Measurements from ENCODE around the gene RBM14.

The RBM14 gene

GRCh38 chr11:66569076-66569475, 47.4 kb upstream of the RBM14 start:
- Histone ChIP-seq H3K9me3 (ENCODE audit: control insufficient read depth, insufficient read depth, low read length) (no peaks in the 10 kb centered on the region), H3K27me3 (ENCODE audit: control insufficient read depth, low read length) (peaks cover 34% of the 10 kb centered on the region), H3F3A (ENCODE audit: control insufficient read depth, insufficient read depth) (no peaks in the 10 kb centered on the region), H3K4me2 (ENCODE audit: low read length) (no peak overlapping the region), H3K4me1 (ENCODE audit: control insufficient read depth, low read length) (peaks cover 11% of the 10 kb centered on the region), H3K36me3 (ENCODE audit: control insufficient read depth, low read length) (no peaks in the 10 kb centered on the region), H3K79me2 (ENCODE audit: control insufficient read depth, low read length) (no peaks in the 10 kb centered on the region), H3K9me2 (replicated peaks; ENCODE audit: control insufficient read depth, low read length) (no peaks in the 10 kb centered on the region), H3K4me3 (ENCODE audit: low read length) (no peak overlapping the region), H3K27ac (ENCODE audit: low read depth, low read length) (no peak overlapping the region), H4K20me1 (ENCODE audit: control insufficient read depth, insufficient read depth, low read depth, low read length) (no peaks in the 10 kb centered on the region)
- no peak for TF ChIP-seq EZH2phosphoT487 (IDR thresholded peaks at IDR 0.05; ENCODE audit: borderline replicate concordance, low read length)
- TF ChIP-seq CTCF (IDR thresholded peaks at IDR 0.05; ENCODE audit: low read depth, low read length, poor library complexity, severe bottlenecking): no peak

GRCh38 chr11:66570079-66570849, 46.2 kb upstream of the RBM14 start:
- H3K4me1 ChIP-seq (ENCODE audit: control insufficient read depth, low read length): peaks cover 11% of the 10 kb centered on the region
- H3F3A ChIP-seq (ENCODE audit: control insufficient read depth, insufficient read depth): no peaks in the 10 kb centered on the region
- TF ChIP-seq EZH2phosphoT487 (IDR thresholded peaks at IDR 0.05; ENCODE audit: borderline replicate concordance, low read length): no peak
- TF ChIP-seq CTCF (IDR thresholded peaks at IDR 0.05; ENCODE audit: low read depth, low read length, poor library complexity, severe bottlenecking): no peak
- H3K36me3 ChIP-seq (ENCODE audit: control insufficient read depth, low read length): no peaks in the 10 kb centered on the region
- H3K4me2 ChIP-seq (ENCODE audit: low read length): no peak overlapping the region
- no peak overlapping the region for H3K27ac ChIP-seq (ENCODE audit: low read depth, low read length)
- no peaks in the 10 kb centered on the region for H4K20me1 ChIP-seq (ENCODE audit: control insufficient read depth, insufficient read depth, low read depth, low read length)
- no peaks in the 10 kb centered on the region for H3K9me3 ChIP-seq (ENCODE audit: control insufficient read depth, insufficient read depth, low read length)
- H3K9me2 ChIP-seq (replicated peaks; ENCODE audit: control insufficient read depth, low read length): no peaks in the 10 kb centered on the region
- no peaks in the 10 kb centered on the region for H3K79me2 ChIP-seq (ENCODE audit: control insufficient read depth, low read length)
- H3K4me3 ChIP-seq (ENCODE audit: low read length): no peak overlapping the region
- peaks cover 28% of the 10 kb centered on the region for H3K27me3 ChIP-seq (ENCODE audit: control insufficient read depth, low read length)

- Histone ChIP-seq H3K27me3 (ENCODE audit: control insufficient read depth, low read length) (peaks cover 28% of the 10 kb centered on the region), H3K4me2 (ENCODE audit: low read length) (no peak overlapping the region), H4K20me1 (ENCODE audit: control insufficient read depth, insufficient read depth, low read depth, low read length) (no peaks in the 10 kb centered on the region), H3K27ac (ENCODE audit: low read depth, low read length) (no peak overlapping the region), H3F3A (ENCODE audit: control insufficient read depth, insufficient read depth) (no peaks in the 10 kb centered on the region), H3K79me2 (ENCODE audit: control insufficient read depth, low read length) (no peaks in the 10 kb centered on the region), H3K9me2 (replicated peaks; ENCODE audit: control insufficient read depth, low read length) (no peaks in the 10 kb centered on the region), H3K9me3 (ENCODE audit: control insufficient read depth, insufficient read depth, low read length) (no peaks in the 10 kb centered on the region), H3K4me1 (ENCODE audit: control insufficient read depth, low read length) (peaks cover 11% of the 10 kb centered on the region), H3K4me3 (ENCODE audit: low read length) (no peak overlapping the region), H3K36me3 (ENCODE audit: control insufficient read depth, low read length) (no peaks in the 10 kb centered on the region)
- TF ChIP-seq EZH2phosphoT487 (IDR thresholded peaks at IDR 0.05; ENCODE audit: borderline replicate concordance, low read length): no peak
- no peak for TF ChIP-seq CTCF (IDR thresholded peaks at IDR 0.05; ENCODE audit: low read depth, low read length, poor library complexity, severe bottlenecking)
Observed at GRCh38 chr11:66570850-66571180, 45.6 kb upstream of the RBM14 start.

Measured in DOHH2 (cell line).